Measurements from ENCODE around the gene FPR2. TPM values are rescaled to one million over a fixed set of nuclear protein-coding genes. Genes with fewer than 3 reads are reported as not detected.

Gene FPR2
- total and polyA plus RNA-seq, 2 experiments from 2014 or later: not detected

- H4K20me1 ChIP-seq (replicated peaks; ENCODE audit: insufficient read depth): no peaks in the 10 kb centered on the region
- H3K27me3 ChIP-seq (ENCODE audit: insufficient read depth): no peaks in the 10 kb centered on the region
- Mint-ChIP-seq H3K4me3 (no peak overlapping the region), H3K27me3 (ENCODE audit: insufficient read depth, low read depth, poor library complexity) (peaks cover 9% of the 10 kb centered on the region), H3K4me1 (no peaks in the 10 kb centered on the region), H3K9me3 (peaks cover 76% of the 10 kb centered on the region), H3K27ac (no peak overlapping the region), H3K36me3 (ENCODE audit: low read depth) (peaks cover 11% of the 10 kb centered on the region; the same call in 2 of the 3 replicates)
- H3K4me1 ChIP-seq (ENCODE audit: insufficient read depth): no peaks in the 10 kb centered on the region
- no peak overlapping the region for H2AFZ ChIP-seq
- no peaks in the 10 kb centered on the region for H3F3A ChIP-seq (replicated peaks; ENCODE audit: low read depth)
- no peaks in the 10 kb centered on the region for H3K79me2 ChIP-seq (replicated peaks; ENCODE audit: insufficient read depth)
- no peaks in the 10 kb centered on the region for H3K36me3 ChIP-seq (ENCODE audit: insufficient read depth)
- ATAC-seq (no peak), DNase-seq (ENCODE audit: low spot score) (no peak)
- TF ChIP-seq JUNB (IDR thresholded peaks at IDR 0.05; ENCODE audit: unreplicated experiment) (no peak), CREB1 (CRISPR knock-in tag; IDR thresholded peaks at IDR 0.05; ENCODE audit: low read depth) (no peak), ZNF331 (CRISPR knock-in tag; IDR thresholded peaks at IDR 0.05; ENCODE audit: low read depth) (no peak), ZNF114 (CRISPR knock-in tag; IDR thresholded peaks at IDR 0.05) (no peak), ETS1 (IDR thresholded peaks at IDR 0.05) (no peak), REST (IDR thresholded peaks at IDR 0.05; ENCODE audit: unreplicated experiment) (no peak), POLR2AphosphoS5 (IDR thresholded peaks at IDR 0.05; ENCODE audit: low read depth) (no peak), STAT1 (IDR thresholded peaks at IDR 0.05; ENCODE audit: unreplicated experiment) (no peak), ZNF462 (CRISPR knock-in tag; IDR thresholded peaks at IDR 0.05) (no peak), EZH2 (IDR thresholded peaks at IDR 0.05; ENCODE audit: low read depth, unreplicated experiment) (no peak), NANOG (IDR thresholded peaks at IDR 0.05; ENCODE audit: borderline replicate concordance) (no peak)
- H3K4me2 ChIP-seq: no peak overlapping the region
- H3K9me2 ChIP-seq (ENCODE audit: insufficient read depth): peaks cover 8% of the 10 kb centered on the region; the same call in 1 of the 2 replicates
- no peak overlapping the region for H3K27ac ChIP-seq (ENCODE audit: low read depth)
- H3K4me3 ChIP-seq: no peak overlapping the region
Measured at GRCh38 chr19:51798062-51798461, 37.1 kb downstream of the FPR2 start.
